SIG-M5 treated with dmso at 0.1 percent for 504 hours (cell line): ENCODE measurements around the gene EML6.
"Not testable (repeated sequence)": the region's sequence is repeated elsewhere in the genome, so short reads cannot be mapped to it uniquely, and the experiment has no call there.

Experiments
- DNase-seq: peaks from one replicate; lab custom pipeline; 2025; ENCODE audit not compliant: unreplicated experiment; lab: John Stamatoyannopoulos, UW

Gene EML6

DNA sequence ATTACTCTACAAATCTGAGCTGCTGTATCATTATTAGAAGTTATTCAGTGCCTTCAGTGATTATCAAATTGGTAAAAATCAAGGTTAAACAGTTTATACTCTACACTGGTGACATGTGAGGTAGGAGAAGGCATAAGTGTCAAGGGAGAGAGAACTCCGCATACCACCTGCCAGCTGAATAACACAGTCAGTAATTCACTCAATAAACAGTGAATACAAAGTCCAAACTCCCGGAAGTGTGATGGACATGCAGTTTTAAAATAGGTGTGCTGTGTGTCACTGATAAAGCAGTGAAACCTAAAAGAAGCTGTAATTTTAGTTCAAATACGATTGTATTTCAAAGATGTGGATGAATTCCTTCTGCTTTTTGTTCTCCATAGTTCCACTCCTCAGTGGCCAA is 149.8 kb downstream of the EML6 start:
- DNase-seq, result not testable (repeated sequence)

GRCh38 chr2:54876764-54877163 is 153.3 kb downstream of the EML6 start:
- no peak for DNase-seq

DNA sequence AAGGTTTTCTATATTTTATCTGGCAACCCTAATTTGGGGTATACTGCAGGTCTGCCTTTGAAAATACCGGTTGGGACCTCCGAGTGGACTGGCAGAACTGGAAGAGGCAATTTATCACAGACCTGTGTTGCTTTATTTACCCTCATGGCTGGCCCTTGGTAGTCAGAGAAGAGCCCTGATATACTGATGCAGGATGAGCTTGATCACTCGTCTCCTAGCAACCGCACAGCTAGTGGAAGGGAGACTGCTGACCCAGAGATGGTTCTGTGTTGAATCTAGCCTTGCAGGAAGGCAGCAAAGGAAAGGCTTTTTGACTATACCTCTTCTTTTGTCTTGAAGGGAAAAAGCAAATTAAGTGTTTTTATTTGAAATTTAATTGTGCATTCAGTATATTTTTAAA is 154.7 kb downstream of the EML6 start:
- no peak for DNase-seq

- no peak for DNase-seq
Observed at GRCh38 chr2:54879032-54879431, 155.6 kb downstream of the EML6 start.

DNA sequence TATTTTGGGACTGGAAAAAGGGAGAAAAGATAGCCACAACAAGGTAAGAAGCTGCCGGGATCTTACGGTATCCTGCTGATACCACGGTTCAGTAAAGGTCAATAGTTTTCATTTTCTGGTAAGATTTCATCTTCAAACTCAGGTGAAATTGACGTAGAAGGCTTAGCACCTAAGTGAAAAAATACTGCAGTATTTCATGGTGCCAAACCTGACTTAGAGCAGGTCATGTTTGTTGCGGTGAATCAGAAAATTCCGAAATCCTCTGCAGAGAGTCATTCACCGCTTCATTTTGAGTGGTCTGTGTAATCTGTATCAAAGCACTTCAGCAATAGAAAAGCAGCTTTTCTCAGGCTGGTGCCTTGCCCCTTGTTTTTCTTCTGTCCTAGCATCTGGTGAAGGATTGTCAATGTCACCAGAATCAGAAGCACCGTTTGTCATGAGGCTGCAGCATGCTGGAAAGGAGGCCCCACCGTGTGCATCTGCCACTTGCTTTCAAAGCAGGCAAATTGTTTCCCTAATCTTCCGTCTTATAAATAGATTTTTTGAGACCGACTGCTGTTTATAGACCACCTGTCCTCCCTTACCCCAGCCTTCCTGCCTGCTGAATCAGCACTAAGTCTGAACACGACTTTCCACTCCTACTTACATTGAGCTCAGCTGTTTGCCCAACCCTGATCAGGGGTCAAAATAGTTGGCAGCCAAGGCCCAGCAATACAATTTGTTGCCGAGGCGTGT is 156.3 kb downstream of the EML6 start:
- no peak for DNase-seq

GRCh38 chr2:54880428-54880827 is 157.0 kb downstream of the EML6 start:
- no peak for DNase-seq

DNA sequence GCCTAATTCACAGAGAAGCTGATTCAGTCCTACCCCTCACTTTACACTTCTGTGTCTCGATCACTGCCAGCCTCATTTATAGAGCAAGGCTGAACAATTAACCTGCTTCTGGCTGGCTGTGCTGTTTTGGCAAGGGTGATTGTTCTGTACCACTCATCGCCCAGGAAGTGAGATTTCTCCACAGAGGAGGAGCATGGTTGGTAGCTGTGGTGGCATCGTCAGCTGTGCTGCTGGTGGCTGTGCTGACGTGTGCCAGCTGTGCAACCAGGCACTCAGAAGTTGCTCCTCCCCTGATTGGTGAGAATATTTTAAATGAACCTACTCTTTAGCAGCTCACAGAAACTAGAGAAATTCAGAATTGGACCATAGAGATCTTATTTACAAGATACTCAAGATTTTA is 158.3 kb downstream of the EML6 start:
- no peak for DNase-seq

DNA sequence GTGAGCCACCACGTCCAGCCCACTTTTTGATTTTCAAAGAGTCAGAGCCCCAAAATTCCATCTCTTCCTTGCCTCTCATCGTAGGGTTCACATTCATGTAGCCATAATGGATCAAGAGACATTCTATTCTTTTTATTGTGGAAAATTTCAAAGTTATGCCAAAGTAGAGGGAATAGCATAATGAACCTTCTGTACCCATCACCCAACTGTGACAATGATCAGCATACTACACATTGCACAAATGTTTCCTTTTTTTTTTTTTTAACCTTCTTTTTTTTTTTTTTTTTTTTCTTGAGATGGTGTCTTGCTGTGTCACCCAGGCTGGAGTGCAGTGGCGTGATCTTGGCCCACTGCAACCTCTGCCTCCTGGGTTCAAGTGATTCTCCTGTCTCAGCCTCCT is 162.4 kb downstream of the EML6 start:
- no peak for DNase-seq

GRCh38 chr2:54887850-54888545 is 164.5 kb downstream of the EML6 start:
- no peak for DNase-seq

- no peak for DNase-seq
Observed at GRCh38 chr2:54889053-54889452, 165.6 kb downstream of the EML6 start.

DNA sequence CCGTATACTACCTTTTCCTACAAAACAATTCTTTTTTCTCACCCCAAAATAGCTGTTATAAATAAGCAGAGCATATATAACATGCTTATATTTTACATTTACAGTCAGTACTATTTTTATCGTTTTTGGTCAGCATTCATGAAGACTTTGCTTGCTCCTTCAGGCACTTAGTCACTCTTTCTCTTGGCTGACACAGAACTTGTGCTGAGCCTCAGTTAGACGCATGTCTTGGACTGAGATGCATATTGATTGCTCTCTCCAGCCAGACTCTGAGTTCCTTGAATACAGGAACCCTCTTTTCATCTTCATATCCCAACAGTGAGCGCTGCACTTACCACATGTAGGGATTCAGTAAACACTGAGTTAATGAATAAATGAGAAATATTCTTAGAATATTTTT is 168.4 kb downstream of the EML6 start:
- no peak for DNase-seq

DNA sequence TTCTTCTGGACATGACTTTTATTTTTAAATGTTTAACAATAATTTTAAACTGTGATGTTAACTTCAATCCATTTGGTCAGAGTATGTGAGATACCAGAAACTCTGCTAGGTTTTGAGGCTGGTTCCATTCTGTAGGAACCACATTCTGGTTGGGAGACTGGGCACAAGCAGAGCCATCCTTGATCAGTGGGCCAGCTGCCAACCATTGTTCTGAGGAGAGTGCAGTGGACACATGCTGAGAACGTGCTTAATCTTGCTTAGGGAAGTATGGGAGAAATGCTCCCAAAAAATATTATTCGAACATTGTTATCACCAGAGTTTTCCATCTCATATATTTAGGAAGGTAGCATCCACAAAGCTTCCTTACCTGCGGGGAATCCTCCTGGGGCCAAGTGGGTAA is 171.0 kb downstream of the EML6 start:
- DNase-seq, result no peak

- peak; percentile 57 for DNase-seq
Observed at GRCh38 chr2:54895730-54896129, 172.3 kb downstream of the EML6 start.

DNA sequence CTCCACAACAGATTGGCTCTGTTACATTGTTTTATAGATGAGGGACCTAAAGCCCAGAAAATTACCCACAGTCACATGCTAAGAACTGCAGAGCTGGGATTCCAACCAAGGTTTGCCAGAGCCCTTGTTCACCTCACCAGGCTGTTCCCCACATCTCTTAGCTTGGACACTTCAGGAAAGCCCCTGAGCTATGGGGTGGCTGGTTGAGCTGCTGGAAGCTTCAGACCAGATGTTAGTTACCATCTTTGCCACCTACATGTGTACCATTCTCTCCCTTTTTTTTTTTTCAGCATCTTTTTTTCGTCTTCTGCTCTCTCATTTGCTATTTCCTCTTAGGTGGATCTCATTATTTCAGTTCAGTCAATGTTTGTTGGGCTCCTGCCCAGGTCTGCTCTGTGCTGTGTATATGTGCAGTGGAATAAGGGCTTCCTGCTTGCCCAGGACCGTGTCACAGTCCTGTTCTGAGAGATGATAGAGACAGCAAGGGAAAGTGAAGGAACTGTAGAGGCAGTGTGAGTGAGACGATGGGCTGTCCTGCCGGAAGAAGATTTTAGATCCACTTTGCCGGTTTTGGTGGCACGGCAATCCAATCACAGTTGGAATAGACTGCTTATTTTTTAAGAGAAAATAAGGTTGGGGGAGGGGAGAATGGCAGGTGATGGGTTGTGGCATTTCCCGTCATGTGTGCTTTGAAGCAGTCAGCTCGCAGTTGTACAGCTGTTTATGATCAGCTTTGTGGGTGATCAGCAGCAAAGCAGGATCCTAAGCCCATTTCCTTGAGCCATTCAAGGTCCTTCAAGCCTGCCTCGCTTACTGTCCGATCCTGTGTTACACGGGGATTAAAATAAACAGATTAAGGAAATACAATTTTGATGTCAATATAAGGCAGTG is 174.2 kb downstream of the EML6 start:
- no peak for DNase-seq

DNA sequence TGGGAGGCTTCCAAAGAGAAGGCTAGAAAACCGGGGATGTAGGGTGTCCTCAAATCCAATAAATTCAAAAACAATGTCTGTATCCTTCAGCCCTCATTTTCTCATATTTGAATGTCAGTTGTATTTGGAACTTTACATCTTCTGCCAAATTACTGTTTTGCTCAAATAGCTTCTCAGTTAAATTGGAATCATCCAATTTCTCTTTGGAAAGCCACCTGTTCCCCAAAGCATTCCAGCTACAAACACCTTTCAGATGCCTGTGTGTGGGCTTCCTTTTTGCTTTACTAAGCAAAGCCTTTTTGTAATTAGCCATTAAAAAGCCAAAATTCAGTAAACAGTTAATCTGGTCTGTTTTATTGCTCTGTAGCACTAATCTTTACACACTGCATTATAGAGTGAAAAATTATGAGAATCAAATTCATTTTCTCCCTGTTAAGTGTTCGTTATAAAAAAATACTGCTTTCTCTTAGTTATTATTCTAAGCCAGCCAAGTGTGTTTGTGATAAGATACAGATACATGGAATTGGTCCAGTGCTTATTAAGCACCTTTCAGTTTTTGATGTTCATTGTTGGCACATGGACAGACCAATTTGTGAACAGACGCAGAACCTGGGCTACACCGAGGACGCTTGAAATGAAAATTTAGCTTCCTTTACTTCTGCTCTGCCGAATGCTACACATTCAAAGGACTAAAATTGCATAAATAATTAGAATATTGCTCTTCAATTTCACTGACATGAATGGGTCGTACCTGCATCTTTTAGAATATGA is 175.2 kb downstream of the EML6 start:
- DNase-seq, result no peak

DNA sequence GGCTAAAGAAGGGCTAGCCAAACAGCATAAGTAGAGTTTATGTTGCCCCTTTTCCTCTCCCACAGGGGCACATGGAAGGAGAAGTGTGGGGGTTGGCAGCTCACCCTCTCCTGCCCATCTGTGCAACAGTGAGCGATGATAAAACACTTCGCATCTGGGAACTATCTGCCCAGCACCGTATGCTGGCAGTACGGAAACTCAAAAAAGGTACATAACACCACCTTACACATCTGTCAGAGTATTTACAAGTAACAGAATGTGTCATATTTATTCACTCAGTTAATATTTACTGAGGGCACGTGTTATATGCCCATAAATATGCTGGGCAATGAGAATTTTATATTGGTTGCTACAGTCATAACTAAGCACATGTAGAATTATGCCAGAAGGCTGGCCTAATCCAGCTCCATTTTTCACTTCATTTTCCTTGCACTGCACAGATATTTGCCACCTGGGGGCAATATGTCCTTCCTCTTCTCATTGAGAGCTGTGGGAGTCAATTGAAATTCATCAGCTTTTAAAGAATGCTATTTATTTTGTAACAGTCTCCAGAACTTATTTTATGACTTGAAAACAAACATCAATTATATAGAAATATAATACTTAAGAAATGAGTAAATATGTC is 176.2 kb downstream of the EML6 start:
- DNase-seq, result peak; percentile 47

GRCh38 chr2:54901224-54901986 is 177.9 kb downstream of the EML6 start:
- no peak for DNase-seq

- DNase-seq, result no peak
Observed at GRCh38 chr2:54902763-54903162, 179.3 kb downstream of the EML6 start.

DNA sequence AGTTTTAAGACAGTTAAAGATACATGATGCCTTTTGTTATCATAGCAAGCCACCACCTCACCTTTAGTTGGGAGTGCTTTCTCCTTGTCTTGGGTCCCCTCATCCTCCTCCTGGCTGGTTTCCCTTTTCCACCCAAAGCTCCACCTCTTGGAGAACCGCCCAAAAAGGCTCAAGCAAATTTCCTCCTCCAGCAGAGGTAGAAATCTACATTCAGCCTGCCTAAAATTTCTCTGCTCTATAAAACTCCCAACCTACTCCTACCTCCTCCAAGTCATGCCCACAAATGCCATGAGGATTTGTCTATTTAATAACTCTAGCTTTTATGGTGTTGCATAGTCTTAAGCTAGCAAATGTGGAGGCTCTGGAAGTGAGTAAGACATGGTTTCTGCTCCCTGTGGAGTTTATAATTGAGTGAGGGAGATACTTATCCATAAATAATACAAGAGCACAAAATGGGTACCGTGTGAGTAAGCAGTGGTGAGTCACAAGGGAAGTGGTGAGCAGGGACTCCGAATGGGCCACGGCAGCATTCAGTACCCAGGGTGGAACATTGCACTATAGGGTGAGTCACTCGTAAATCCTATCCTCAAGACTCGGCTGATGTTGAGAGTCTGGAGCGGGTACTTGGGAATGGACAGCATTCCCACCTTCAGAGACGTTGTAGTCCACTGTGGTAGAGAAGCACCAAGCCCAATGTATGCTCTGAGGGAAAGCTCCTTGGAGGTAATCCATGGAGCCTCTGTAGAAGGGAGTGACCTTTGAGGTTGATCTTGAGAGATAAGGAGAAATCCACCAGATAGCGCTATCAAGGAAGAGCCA is 180.5 kb downstream of the EML6 start:
- peak; percentile 96 for DNase-seq
